Suppressor macrophage treated with lipopolysaccharide for 4 hours (primary cell): ENCODE results near the gene HSPB3.
"Not testable (repeated sequence)": the region's sequence is repeated elsewhere in the genome, so short reads cannot be mapped to it uniquely, and the experiment has no call there.

Experiments used
- DNase-seq: peaks from one replicate; pipeline ENCODE4 v3.0.0-alpha.2; 2020

The HSPB3 gene

GRCh38 chr5:54455413-54456157 lies at the start of gene HSPB3:
Gene HSPB3 (plus strand): TSS chr5:54455699. CDS start chr5:54455790, 91 bp downstream.
- DNase-seq = no peak

- DNase-seq = no peak
Measured at GRCh38 chr5:54411176-54411575, 44.3 kb upstream of the HSPB3 start.

- DNase-seq = no peak
Measured at GRCh38 chr5:54412913-54413312, 42.6 kb upstream of the HSPB3 start.

- no peak for DNase-seq
Measured at GRCh38 chr5:54415147-54415546, 40.4 kb upstream of the HSPB3 start.

GRCh38 chr5:54415896-54416601 lies 39.5 kb upstream of the HSPB3 start:
- no peak for DNase-seq

GRCh38 chr5:54419573-54420423 lies 35.7 kb upstream of the HSPB3 start:
- DNase-seq = peak; percentile 78

- not testable (repeated sequence) for DNase-seq
Measured at GRCh38 chr5:54420511-54420910, 35.0 kb upstream of the HSPB3 start.

GRCh38 chr5:54421976-54422375 lies 33.5 kb upstream of the HSPB3 start:
- no peak for DNase-seq

- DNase-seq = no peak
Measured at GRCh38 chr5:54425258-54425657, 30.2 kb upstream of the HSPB3 start.

GRCh38 chr5:54426209-54426608 lies 29.3 kb upstream of the HSPB3 start:
- no peak for DNase-seq

- DNase-seq = not testable (repeated sequence)
Measured at GRCh38 chr5:54434650-54435049, 20.8 kb upstream of the HSPB3 start.

- peak; percentile 22 for DNase-seq
Measured at GRCh38 chr5:54438620-54439389, 16.7 kb upstream of the HSPB3 start.

- DNase-seq = peak; percentile 29
Measured at GRCh38 chr5:54440456-54440893, 15.0 kb upstream of the HSPB3 start.

GRCh38 chr5:54442271-54442670 lies 13.2 kb upstream of the HSPB3 start:
- DNase-seq = no peak

GRCh38 chr5:54443270-54443669 lies 12.2 kb upstream of the HSPB3 start:
- DNase-seq = peak; percentile 24

GRCh38 chr5:54445691-54446378 lies 9.7 kb upstream of the HSPB3 start:
- DNase-seq = no peak

- no peak for DNase-seq
Measured at GRCh38 chr5:54446379-54446732, 9.1 kb upstream of the HSPB3 start.

- no peak for DNase-seq
Measured at GRCh38 chr5:54449923-54450322, 5.6 kb upstream of the HSPB3 start.

- no peak for DNase-seq
Measured at GRCh38 chr5:54450542-54450941, 5.0 kb upstream of the HSPB3 start.

GRCh38 chr5:54453046-54453445 lies 2.5 kb upstream of the HSPB3 start:
- no peak for DNase-seq

- DNase-seq = no peak
Measured at GRCh38 chr5:54454602-54455001, 897 bp upstream of the HSPB3 start.
